Loucy (cell line): ENCODE data around the gene BRD1.

Experiments
- EZH2phosphoT487 ChIP-seq: fragments of 200-600 bp; IDR thresholded peaks from 2 replicates; pipeline ENCODE4 v1.6.1; 2018; ENCODE audit warnings: antibody characterized with exemption, mild to moderate bottlenecking, moderate library complexity, borderline replicate concordance
- TF ChIP-seq, protein P1 (sequence below): fragments of 200-600 bp; sonication (generic); conservative IDR thresholded peaks from 2 replicates; pipeline ENCODE4 v1.5.1; 2014; ENCODE audit warnings: mild to moderate bottlenecking, antibody characterized with exemption, low read length

DNA sequence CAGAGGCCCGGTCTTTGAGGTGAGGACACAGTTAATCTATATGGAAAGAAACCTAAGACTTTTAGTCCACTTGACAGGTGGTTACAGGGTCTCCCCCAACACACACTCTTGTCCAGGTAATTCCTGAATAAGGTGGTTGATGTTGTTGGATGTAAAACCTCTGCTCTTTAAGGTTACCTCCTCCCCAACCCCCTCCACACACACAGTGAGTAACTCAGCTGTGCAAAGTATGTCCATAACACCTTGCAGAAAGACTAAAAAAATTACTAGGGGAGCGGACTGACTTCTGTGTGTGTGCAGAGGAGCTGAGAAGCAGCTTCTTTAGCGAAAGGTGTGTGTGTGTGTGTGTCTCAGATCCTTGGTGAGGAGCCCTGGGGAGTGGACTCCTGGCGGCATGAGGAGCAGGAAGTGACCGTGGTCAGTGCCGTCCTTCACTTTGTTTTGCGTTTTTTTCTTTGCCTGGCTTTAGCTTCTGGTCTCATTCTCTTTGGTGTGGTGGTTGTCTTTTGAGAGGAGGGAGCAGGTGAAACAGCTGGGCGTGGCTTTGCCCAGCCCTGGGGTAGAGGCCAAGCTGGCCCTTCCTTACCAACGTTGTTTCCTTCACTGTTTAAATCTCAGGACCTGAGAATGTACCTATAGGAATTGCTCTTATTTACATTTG, 27.7 kb upstream of the BRD1 start:
- TF ChIP-seq, protein P1, sequence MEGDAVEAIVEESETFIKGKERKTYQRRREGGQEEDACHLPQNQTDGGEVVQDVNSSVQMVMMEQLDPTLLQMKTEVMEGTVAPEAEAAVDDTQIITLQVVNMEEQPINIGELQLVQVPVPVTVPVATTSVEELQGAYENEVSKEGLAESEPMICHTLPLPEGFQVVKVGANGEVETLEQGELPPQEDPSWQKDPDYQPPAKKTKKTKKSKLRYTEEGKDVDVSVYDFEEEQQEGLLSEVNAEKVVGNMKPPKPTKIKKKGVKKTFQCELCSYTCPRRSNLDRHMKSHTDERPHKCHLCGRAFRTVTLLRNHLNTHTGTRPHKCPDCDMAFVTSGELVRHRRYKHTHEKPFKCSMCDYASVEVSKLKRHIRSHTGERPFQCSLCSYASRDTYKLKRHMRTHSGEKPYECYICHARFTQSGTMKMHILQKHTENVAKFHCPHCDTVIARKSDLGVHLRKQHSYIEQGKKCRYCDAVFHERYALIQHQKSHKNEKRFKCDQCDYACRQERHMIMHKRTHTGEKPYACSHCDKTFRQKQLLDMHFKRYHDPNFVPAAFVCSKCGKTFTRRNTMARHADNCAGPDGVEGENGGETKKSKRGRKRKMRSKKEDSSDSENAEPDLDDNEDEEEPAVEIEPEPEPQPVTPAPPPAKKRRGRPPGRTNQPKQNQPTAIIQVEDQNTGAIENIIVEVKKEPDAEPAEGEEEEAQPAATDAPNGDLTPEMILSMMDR, result no peak
- no peak for TF ChIP-seq EZH2phosphoT487
